C1 segment of cervical spinal cord (tissue), 14 donors: ENCODE measurements around the gene DGAT2.

Source experiments
- DNase-seq, 14 donors: peaks; one replicate each; lab custom pipeline; 2025; lab: John Stamatoyannopoulos, UW

DGAT2 gene

GRCh38 chr11:75800728-75801361, 32.3 kb downstream of the DGAT2 start:
- peak in 1 of 14 donors; percentile 5 for DNase-seq

GRCh38 chr11:75801362-75802020, 32.9 kb downstream of the DGAT2 start:
- peak in 3 of 14 donors; percentile 11 to 46 (median 14) for DNase-seq

GRCh38 chr11:75802021-75802912, 33.7 kb downstream of the DGAT2 start:
- no peak for DNase-seq

GRCh38 chr11:75802913-75803820, 34.6 kb downstream of the DGAT2 start:
- peak in 13 of 14 donors; percentile 4 to 72 (median 39) for DNase-seq

GRCh38 chr11:75809111-75809510, 40.5 kb downstream of the DGAT2 start:
- no peak for DNase-seq

- no peak for DNase-seq
Measured at GRCh38 chr11:75809991-75810390, 41.4 kb downstream of the DGAT2 start.

- no peak for DNase-seq
Measured at GRCh38 chr11:75810637-75811390, 42.2 kb downstream of the DGAT2 start.

- DNase-seq = no peak
Measured at GRCh38 chr11:75811485-75811884, 42.9 kb downstream of the DGAT2 start.

- no peak for DNase-seq
Measured at GRCh38 chr11:75812542-75813040, 44.0 kb downstream of the DGAT2 start.

- DNase-seq = no peak
Measured at GRCh38 chr11:75813124-75813523, 44.5 kb downstream of the DGAT2 start.

GRCh38 chr11:75813622-75814039, 45.1 kb downstream of the DGAT2 start:
- no peak for DNase-seq

- no peak for DNase-seq
Measured at GRCh38 chr11:75814363-75814676, 45.7 kb downstream of the DGAT2 start.

- DNase-seq = peak; percentile 96 to 100 (median 100)
Measured at GRCh38 chr11:75814677-75815344, 46.2 kb downstream of the DGAT2 start, which contains the start of gene UVRAG. Gene UVRAG, plus strand, starts transcription at chr11:75815210. Its CDS starts 198 bp downstream, at chr11:75815408.

GRCh38 chr11:75815345-75816168, 47.0 kb downstream of the DGAT2 start:
- DNase-seq = peak in 1 of 14 donors; percentile 65

- peak in 2 of 14 donors; percentile 15 to 24 for DNase-seq
Measured at GRCh38 chr11:75816561-75817239, 48.1 kb downstream of the DGAT2 start.

- no peak for DNase-seq
Measured at GRCh38 chr11:75820645-75821044, 52.1 kb downstream of the DGAT2 start.

GRCh38 chr11:75821202-75821601, 52.6 kb downstream of the DGAT2 start:
- DNase-seq = no peak

- DNase-seq = no peak
Measured at GRCh38 chr11:75822541-75822940, 54.0 kb downstream of the DGAT2 start.
